Heart left ventricle (tissue), 16 donors: ENCODE measurements around the gene IDUA. TPM values are rescaled to one million over a fixed set of nuclear protein-coding genes. Genes with fewer than 3 reads are reported as not detected.
A peak's percentile ranks its signal among the peaks of the same experiment; 100 is the strongest.

Source experiments
- ATAC-seq, 4 donors: fragments of 200-7000 bp; cut with Tn5 transposase; one replicate each; pipeline ENCODE4 v1.9.1; 2020 to 2022; ENCODE audit warnings: moderate library complexity in 4 of 4, mild to moderate bottlenecking in 3 of 4, moderate number of reproducible peaks in 1 of 4
- DNase-seq, 5 donors: peaks; one replicate each; pipeline ENCODE4 v3.0.0-alpha.2; 2020
- H3K27ac ChIP-seq, 12 donors: fragments of 200-600 bp; sonication (generic) in 4 of 12; one replicate each; pipeline versions ENCODE4 v1.5.0 to v1.8.0; 2016 to 2022; ENCODE audit warnings: mild to moderate bottlenecking in 2 of 12
- H3K27me3 ChIP-seq, 9 donors: fragments of 200-600 bp; sonication (generic) in 2 of 9; one replicate each; pipeline versions ENCODE4 v1.5.1 to v1.8.0; 2016 to 2022; ENCODE audit warnings: mild to moderate bottlenecking in 3 of 9
- H3K36me3 ChIP-seq, 9 donors: fragments of 200-600 bp; sonication (generic) in 2 of 9; one replicate each; pipeline versions ENCODE4 v1.5.0 to v1.8.0; 2018 to 2022; ENCODE audit warnings: mild to moderate bottlenecking in 2 of 9
- H3K4me1 ChIP-seq, 12 donors: fragments of 200-600 bp; sonication (generic) in 4 of 12; one replicate each; pipeline versions ENCODE4 v1.5.0 to v1.8.0; 2016 to 2022; ENCODE audit warnings: mild to moderate bottlenecking in 3 of 12
- H3K4me3 ChIP-seq, 12 donors: fragments of 200-600 bp; sonication (generic) in 4 of 12; one replicate each; pipeline versions ENCODE4 v1.5.0 to v1.8.0; 2017 to 2022; ENCODE audit warnings: mild to moderate bottlenecking in 9 of 12, moderate library complexity in 4 of 12
- H3K9me3 ChIP-seq, 12 donors: fragments of 200-600 bp; sonication (generic) in 4 of 12; one replicate each; pipeline versions ENCODE4 v1.5.0 to v1.8.0; 2016 to 2022; ENCODE audit warnings: mild to moderate bottlenecking in 1 of 12
- CTCF ChIP-seq, 12 donors: fragments of 200-600 bp; sonication (generic) in 4 of 12; IDR thresholded peaks; one replicate each; pipeline versions ENCODE4 v1.5.0 to v1.8.0; 2018 to 2022; ENCODE audit warnings: antibody characterized with exemption in 12 of 12, mild to moderate bottlenecking in 5 of 12
- POLR2A ChIP-seq, 2 donors: fragments of 450-650 bp; IDR thresholded peaks; one replicate each; pipeline ENCODE4 v1.6.1; 2017; ENCODE audit warnings: antibody characterized with exemption in 2 of 2, mild to moderate bottlenecking in 2 of 2, moderate library complexity in 2 of 2
- WGBS, 4 donors: extraction: QIAGEN DNeasy Blood & Tissue Kit in 2 of 4; methylation state at CpG; one replicate each; pipeline versions ENCODE4 v1.1.5 to v1.1.7; 2013 to 2018; 5-methylcytosine and 5-hydroxymethylcytosine counted together
- intact Hi-C, 10 donors: fragments of 100-400 bp; cut with DNase I; formaldehyde crosslinking; loops; one replicate each; pipeline versions ENCODE4 v1.11.1 to v1.14.2; 2022
- polyA plus RNA-seq, 2 donors: library from polyadenylated mRNA; stranded (reverse); fragments of 200-250 nt; gene quantifications; one replicate each; pipeline ENCODE4 v1.2.3, GENCODE V29; 2013
- total RNA-seq, 9 donors: library from RNA; depleted of rRNA in 2 of 9; stranded (reverse); fragments of >200 nt in 2 of 9; fragmentation: NEBNext Ultra II Directional in 3 of 9; extraction: Animal tissue kit (Norgen Biotek cat#: 25700) in 3 of 9; gene quantifications; one replicate each; pipeline versions ENCODE4 v1.1.0 to v1.2.4, GENCODE V29; 2016 to 2023
- donor health status: ischemic (EF 13 %, LVEDD 7.1; RV severe dilation, severe dysfunction).
- donor health status: healthy with polysubstance abuse.
- donor health status: DM: no; HTN: yes; CAD: no.
- donor health status: DM: no; HTN: no; CAD: no.
- donor health status: ischemic (EF 25% LVEDD 6.9; RV normal size, moderate dysfunction).
- donor health status: ischemic (EF 25% LVEDD 5.7; RV mildly dilated, moderate dysfunction).
- donor health status: healthy.
- donor health status: DM: yes; HTN: yes; CAD: no.
- donor health status: ischemic (EF 35%, LVEDD 5.7; RV mildly dilated, moderate dysfunction).
- donor health status: nonischemic (EF 11% LVEDD 7.7; RV severe dilation, severe dysfunction).
- donor health status: DM: yes; HTN: yes; CAD: no.
- donor health status: PGD.
- donor health status: ischemic (EF 29% LVEDD 5.4; RV normal size, mild dysfunction).
- donor health status: nonischemic (EF 23%, LVEDD 6.1; RV moderate dilation, normal function).

Gene IDUA
- total and polyA plus RNA-seq, 11 donors = 3.2 to 17.4 (median 6.8) TPM

GRCh38 chr4:963276-964225, 23.3 kb upstream of the IDUA start:
- peak in 1 of 5 donors; percentile 61 for DNase-seq
- no peak for TF ChIP-seq POLR2A (IDR thresholded peaks at IDR 0.05)
- TF ChIP-seq CTCF (IDR thresholded peaks at IDR 0.05) = no peak
- peaks cover 0 to 75% (median 10%) of the 10 kb centered on the region in 9 donors for H3K36me3 ChIP-seq
- intact Hi-C loops = no loop called here
- no peak for ATAC-seq
- no peaks in the 10 kb centered on the region for H3K9me3 ChIP-seq
- no peak overlapping the region for H3K4me3 ChIP-seq
- H3K27me3 ChIP-seq = peaks cover 0 to 11% (median 0%) of the 10 kb centered on the region in 9 donors
- H3K27ac ChIP-seq = no peak overlapping the region
- WGBS, 4 donors = 94 to 96% (median 95%) methylated on average over 22 to 39 of the region's 39 CpGs
- H3K4me1 ChIP-seq = peaks cover 0 to 12% (median 0%) of the 10 kb centered on the region in 12 donors

- ATAC-seq = no peak
- WGBS, 4 donors = 84 to 94% (median 93%) methylated on average over 4 to 23 of the region's 23 CpGs
- H3K27me3 ChIP-seq = peaks cover 0 to 13% (median 0%) of the 10 kb centered on the region in 9 donors
- TF ChIP-seq POLR2A (IDR thresholded peaks at IDR 0.05) (no peak), CTCF (IDR thresholded peaks at IDR 0.05) (no peak)
- H3K9me3 ChIP-seq = no peaks in the 10 kb centered on the region
- no peak overlapping the region for H3K4me3 ChIP-seq
- H3K36me3 ChIP-seq = peaks cover 0 to 67% (median 10%) of the 10 kb centered on the region in 9 donors
- peak in 2 of 5 donors; percentile 24 to 53 for DNase-seq
- intact Hi-C loops = no loop called here
- peaks cover 0 to 12% (median 0%) of the 10 kb centered on the region in 12 donors for H3K4me1 ChIP-seq
- H3K27ac ChIP-seq = no peak overlapping the region
Measured at GRCh38 chr4:964346-965025, 22.4 kb upstream of the IDUA start.

GRCh38 chr4:965048-965765, 21.6 kb upstream of the IDUA start:
- Histone ChIP-seq H3K9me3 (no peaks in the 10 kb centered on the region), H3K4me3 (no peak overlapping the region), H3K27ac (no peak overlapping the region), H3K27me3 (peaks cover 0 to 13% (median 0%) of the 10 kb centered on the region in 9 donors), H3K4me1 (peaks cover 0 to 12% (median 0%) of the 10 kb centered on the region in 12 donors), H3K36me3 (peaks cover 0 to 62% (median 10%) of the 10 kb centered on the region in 9 donors)
- ATAC-seq = no peak
- WGBS, 4 donors = 90 to 95% (median 94%) methylated on average over 23 to 26 of the region's 26 CpGs
- TF ChIP-seq CTCF (IDR thresholded peaks at IDR 0.05) (no peak), POLR2A (IDR thresholded peaks at IDR 0.05) (no peak)
- DNase-seq = peak in 2 of 5 donors; percentile 18 to 57
- intact Hi-C loops = no loop called here
